Central memory CD8-positive, alpha-beta T cell (primary cell): Measurements from ENCODE around the gene WARS2.

ENCODE experiments used
- ATAC-seq: fragments of 150-1000 bp; cut with Tn5 transposase; replicated peaks from 2 replicates; pipeline ENCODE4 v1.10.0; 2022; ENCODE audit warnings: mild to moderate bottlenecking, moderate FRiP score, moderate number of reproducible peaks; ENCODE audit not compliant: poor library complexity, severe bottlenecking; ENCODE audit errors: extremely low read depth
- DNase-seq, 2 donors: peaks; one replicate each; pipeline ENCODE4 v3.0.0; 2021; ENCODE audit warnings: low spot score in 2 of 2
- H3K27ac Mint-ChIP-seq: one replicate; pipeline ENCODE4 v1.8.0; 2022; ENCODE audit warnings: low read depth, mild to moderate bottlenecking, moderate library complexity, mixed read lengths
- H3K27me3 Mint-ChIP-seq: one replicate; pipeline ENCODE4 v1.8.0; 2022; ENCODE audit warnings: mixed read lengths
- H3K36me3 Mint-ChIP-seq: one replicate; pipeline ENCODE4 v1.8.0; 2022; ENCODE audit warnings: mild to moderate bottlenecking, moderate library complexity, mixed read lengths; ENCODE audit not compliant: insufficient read depth
- H3K4me1 Mint-ChIP-seq: one replicate; pipeline ENCODE4 v1.8.0; 2022; ENCODE audit warnings: mixed read lengths
- H3K4me3 Mint-ChIP-seq: one replicate; pipeline ENCODE4 v1.8.0; 2022; ENCODE audit warnings: mild to moderate bottlenecking, moderate library complexity, mixed read lengths
- H3K9me3 Mint-ChIP-seq: one replicate; pipeline ENCODE4 v1.8.0; 2022; ENCODE audit warnings: mixed read lengths

WARS2 gene

GRCh38 chr1:119007339-119007669 lies 133.1 kb downstream of the WARS2 start:
- Mint-ChIP-seq H3K4me1 (peaks cover 12% of the 10 kb centered on the region), H3K27ac (no peak overlapping the region), H3K9me3 (peaks cover 8% of the 10 kb centered on the region), H3K36me3 (peaks cover 1% of the 10 kb centered on the region), H3K27me3 (peaks cover 82% of the 10 kb centered on the region), H3K4me3 (no peak overlapping the region)
- DNase-seq (no peak), ATAC-seq (no peak)

DNA sequence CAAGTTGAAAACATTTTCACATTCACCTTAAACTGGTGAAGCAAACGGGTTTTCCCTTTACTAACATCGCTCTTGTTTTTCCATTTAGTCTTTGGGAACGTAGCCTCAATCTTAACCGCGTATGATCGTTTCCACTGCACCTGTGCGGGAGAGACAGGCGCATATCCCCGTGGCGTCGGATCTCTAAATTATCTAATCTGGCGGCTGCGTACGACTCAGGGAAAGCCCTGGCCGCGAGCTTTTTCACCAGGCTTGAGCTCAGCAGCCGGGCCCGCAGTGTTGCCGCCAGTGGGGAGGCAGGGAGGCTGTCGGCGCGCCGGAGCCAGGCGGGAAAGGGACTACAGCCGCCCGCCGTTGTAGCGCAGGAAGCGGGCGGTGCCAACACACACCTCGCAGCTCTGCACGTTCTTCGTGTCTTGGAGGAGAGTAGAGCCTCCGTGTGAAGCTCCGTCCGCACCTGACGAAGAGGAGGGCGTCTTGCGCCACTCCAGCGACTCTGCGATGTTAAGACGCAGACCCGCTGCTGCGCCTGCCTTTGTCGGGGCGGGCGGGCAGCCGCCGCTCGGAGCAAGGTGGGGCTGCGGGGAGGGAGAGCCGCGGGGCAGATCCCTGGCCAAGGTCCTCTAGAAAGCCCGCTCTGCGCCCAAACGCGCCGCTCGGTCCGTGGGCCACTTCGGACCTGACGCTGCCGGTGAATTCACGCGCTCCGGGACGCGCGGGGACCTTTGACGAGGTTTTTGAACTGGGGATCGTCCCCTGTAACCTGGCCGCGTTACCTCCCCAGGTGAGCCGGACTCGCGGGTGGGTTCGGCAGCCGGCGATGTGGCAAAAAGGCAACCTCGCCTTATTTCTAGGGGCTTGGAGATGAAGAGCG lies 133.8 kb downstream of the WARS2 start:
- H3K4me3 Mint-ChIP-seq = no peak overlapping the region
- H3K4me1 Mint-ChIP-seq = peaks cover 19% of the 10 kb centered on the region
- H3K27ac Mint-ChIP-seq = no peak overlapping the region
- DNase-seq (no peak), ATAC-seq (no peak)
- peaks cover 1% of the 10 kb centered on the region for H3K36me3 Mint-ChIP-seq
- peaks cover 82% of the 10 kb centered on the region for H3K27me3 Mint-ChIP-seq
- peaks cover 5% of the 10 kb centered on the region for H3K9me3 Mint-ChIP-seq

DNA sequence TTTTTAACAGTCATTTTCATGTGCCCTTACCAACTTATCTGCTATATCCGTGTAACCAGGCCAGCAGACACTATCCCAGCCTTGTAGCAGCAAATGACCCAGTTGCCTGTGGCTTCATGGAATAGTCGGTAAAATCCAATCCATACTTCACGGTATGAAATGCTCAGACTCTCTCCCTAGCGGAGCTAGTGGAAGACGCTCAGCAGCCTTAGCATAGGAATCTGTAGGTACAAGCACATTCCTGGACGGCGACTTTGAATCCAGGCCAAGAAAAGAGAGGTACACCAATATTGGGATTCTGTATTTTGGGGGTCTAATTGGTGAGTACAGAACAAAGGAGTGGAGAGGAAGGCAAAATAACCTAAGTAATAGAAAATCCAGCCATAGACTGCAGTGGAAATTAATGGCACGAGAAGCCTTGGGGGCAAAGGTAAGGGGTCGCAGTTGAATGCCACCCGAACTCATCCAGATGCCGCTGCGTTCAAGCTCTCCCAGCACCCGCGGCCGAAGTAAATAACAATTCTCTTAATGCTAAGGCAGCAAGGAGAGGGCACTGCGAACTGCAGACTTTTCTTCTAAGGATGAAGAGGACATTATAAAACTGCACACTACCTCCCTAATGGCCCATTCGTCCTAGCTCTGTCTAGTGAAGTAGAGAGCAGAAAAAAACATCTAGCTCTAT lies 134.6 kb downstream of the WARS2 start:
- Mint-ChIP-seq H3K4me1 (peaks cover 20% of the 10 kb centered on the region), H3K27me3 (peaks cover 89% of the 10 kb centered on the region), H3K36me3 (peaks cover 1% of the 10 kb centered on the region), H3K27ac (no peak overlapping the region), H3K9me3 (peaks cover 5% of the 10 kb centered on the region), H3K4me3 (no peak overlapping the region)
- DNase-seq (no peak), ATAC-seq (no peak)

DNA sequence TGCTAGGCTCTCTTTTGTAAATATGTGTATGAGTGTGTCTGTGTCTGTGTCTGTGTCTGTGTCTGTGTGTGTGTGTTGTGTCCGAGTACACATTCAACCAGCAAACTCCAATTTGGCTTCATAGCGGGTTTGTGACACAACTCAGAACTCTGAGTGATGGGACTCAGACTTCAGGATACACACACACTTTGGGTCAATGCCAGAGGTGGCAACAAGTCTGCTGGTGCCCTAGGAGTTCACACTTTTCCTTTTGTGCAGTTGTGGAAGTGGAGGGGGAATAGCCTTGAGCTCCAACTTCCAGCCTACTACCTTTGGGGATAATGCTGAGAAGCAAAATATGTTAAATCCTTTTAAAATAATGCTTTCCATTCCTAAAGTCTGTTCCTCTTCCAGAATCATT lies 135.7 kb downstream of the WARS2 start:
- H3K4me1 Mint-ChIP-seq = peaks cover 20% of the 10 kb centered on the region
- no peak overlapping the region for H3K27ac Mint-ChIP-seq
- peaks cover 92% of the 10 kb centered on the region for H3K27me3 Mint-ChIP-seq
- H3K9me3 Mint-ChIP-seq = peaks cover 5% of the 10 kb centered on the region
- DNase-seq (no peak), ATAC-seq (no peak)
- peaks cover 1% of the 10 kb centered on the region for H3K36me3 Mint-ChIP-seq
- H3K4me3 Mint-ChIP-seq = no peak overlapping the region

DNA sequence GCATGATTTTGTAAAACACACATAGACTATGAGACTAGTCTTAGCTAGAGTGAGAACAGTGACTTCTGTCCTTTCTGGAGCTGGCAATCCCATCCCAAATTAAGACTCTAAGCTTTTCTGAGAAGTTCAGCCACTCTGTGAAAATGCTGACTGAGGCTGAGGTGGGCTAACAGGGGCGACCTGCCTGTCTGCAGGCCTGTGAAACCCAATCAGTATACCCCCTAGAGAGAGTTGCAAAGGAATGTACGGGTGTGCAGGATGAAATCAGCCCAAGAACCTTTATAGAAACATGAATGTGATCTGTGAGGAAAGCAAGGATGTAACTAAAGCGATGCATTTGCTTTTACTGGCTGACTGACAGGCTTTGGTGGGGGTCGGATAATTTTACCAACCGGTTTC lies 136.3 kb downstream of the WARS2 start:
- H3K4me3 Mint-ChIP-seq = no peak overlapping the region

DNA sequence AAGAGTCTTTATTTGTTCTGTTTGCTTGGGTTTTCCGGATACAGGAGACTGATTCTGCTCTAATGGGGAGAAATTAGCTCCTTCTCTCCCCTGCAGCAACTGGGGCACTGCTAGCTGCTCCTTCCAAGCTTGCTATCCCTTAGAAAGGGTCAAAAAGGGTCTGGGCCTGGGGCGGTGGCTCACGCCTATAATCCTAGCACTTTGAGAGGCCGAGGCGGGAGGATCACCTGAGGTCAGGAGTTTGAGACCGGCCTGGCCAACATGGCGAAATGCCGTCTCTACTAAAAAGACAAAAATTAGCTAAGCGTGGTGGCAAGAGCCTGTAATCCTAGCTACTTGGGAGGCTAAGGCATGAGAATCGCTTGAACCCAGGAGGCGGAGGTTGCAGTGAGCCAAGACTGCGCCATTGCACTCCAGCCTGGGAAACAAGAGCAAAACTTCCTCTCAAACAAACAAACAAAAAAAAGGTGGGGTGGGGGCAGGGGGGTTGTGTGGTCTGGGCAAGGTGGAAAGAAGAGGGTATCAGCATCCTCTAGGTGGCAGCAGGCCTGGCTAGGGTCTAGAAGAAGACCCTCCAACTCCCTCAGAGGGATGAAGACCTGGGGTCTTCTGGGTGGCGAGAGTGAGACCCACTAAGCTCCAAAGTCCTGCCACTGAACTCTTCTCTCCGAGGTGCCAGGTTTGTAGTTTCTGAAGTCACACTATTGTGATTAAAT lies 136.9 kb downstream of the WARS2 start:
- DNase-seq = no peak
- H3K4me3 Mint-ChIP-seq = no peak overlapping the region
- peaks cover 3% of the 10 kb centered on the region for H3K36me3 Mint-ChIP-seq
- H3K27me3 Mint-ChIP-seq = peaks cover 92% of the 10 kb centered on the region
- peaks cover 12% of the 10 kb centered on the region for H3K4me1 Mint-ChIP-seq
- H3K9me3 Mint-ChIP-seq = peaks cover 5% of the 10 kb centered on the region
- ATAC-seq = no peak
- no peak overlapping the region for H3K27ac Mint-ChIP-seq

More for the DNA sequence above, 136.3 kb downstream of the WARS2 start:
- H3K27me3 Mint-ChIP-seq = peaks cover 92% of the 10 kb centered on the region
- ATAC-seq (no peak), DNase-seq (no peak)
- H3K36me3 Mint-ChIP-seq = peaks cover 3% of the 10 kb centered on the region
- no peak overlapping the region for H3K27ac Mint-ChIP-seq
- peaks cover 18% of the 10 kb centered on the region for H3K4me1 Mint-ChIP-seq
- H3K9me3 Mint-ChIP-seq = peaks cover 5% of the 10 kb centered on the region

- Mint-ChIP-seq H3K9me3 (peaks cover 5% of the 10 kb centered on the region), H3K4me1 (peaks cover 9% of the 10 kb centered on the region), H3K27me3 (peaks cover 97% of the 10 kb centered on the region), H3K4me3 (no peak overlapping the region), H3K27ac (no peak overlapping the region), H3K36me3 (peaks cover 3% of the 10 kb centered on the region)
- DNase-seq (no peak), ATAC-seq (no peak)
Observed at GRCh38 chr1:119002028-119002686, 138.3 kb downstream of the WARS2 start.

- peaks cover 5% of the 10 kb centered on the region for H3K9me3 Mint-ChIP-seq
- no peak overlapping the region for H3K4me3 Mint-ChIP-seq
- H3K27me3 Mint-ChIP-seq = peaks cover 100% of the 10 kb centered on the region
- peaks cover 9% of the 10 kb centered on the region for H3K4me1 Mint-ChIP-seq
- H3K27ac Mint-ChIP-seq = no peak overlapping the region
- ATAC-seq (no peak), DNase-seq (no peak)
- H3K36me3 Mint-ChIP-seq = peaks cover 3% of the 10 kb centered on the region
Observed at GRCh38 chr1:119001181-119002027, 139.0 kb downstream of the WARS2 start.

GRCh38 chr1:119000371-119001180 lies 139.9 kb downstream of the WARS2 start:
- no peak for DNase-seq
- H3K4me3 Mint-ChIP-seq = no peak overlapping the region
- peaks cover 3% of the 10 kb centered on the region for H3K36me3 Mint-ChIP-seq
- H3K9me3 Mint-ChIP-seq = peaks cover 1% of the 10 kb centered on the region
- H3K27me3 Mint-ChIP-seq = peaks cover 97% of the 10 kb centered on the region
- no peak for ATAC-seq
- no peak overlapping the region for H3K27ac Mint-ChIP-seq
- peaks cover 9% of the 10 kb centered on the region for H3K4me1 Mint-ChIP-seq

DNA sequence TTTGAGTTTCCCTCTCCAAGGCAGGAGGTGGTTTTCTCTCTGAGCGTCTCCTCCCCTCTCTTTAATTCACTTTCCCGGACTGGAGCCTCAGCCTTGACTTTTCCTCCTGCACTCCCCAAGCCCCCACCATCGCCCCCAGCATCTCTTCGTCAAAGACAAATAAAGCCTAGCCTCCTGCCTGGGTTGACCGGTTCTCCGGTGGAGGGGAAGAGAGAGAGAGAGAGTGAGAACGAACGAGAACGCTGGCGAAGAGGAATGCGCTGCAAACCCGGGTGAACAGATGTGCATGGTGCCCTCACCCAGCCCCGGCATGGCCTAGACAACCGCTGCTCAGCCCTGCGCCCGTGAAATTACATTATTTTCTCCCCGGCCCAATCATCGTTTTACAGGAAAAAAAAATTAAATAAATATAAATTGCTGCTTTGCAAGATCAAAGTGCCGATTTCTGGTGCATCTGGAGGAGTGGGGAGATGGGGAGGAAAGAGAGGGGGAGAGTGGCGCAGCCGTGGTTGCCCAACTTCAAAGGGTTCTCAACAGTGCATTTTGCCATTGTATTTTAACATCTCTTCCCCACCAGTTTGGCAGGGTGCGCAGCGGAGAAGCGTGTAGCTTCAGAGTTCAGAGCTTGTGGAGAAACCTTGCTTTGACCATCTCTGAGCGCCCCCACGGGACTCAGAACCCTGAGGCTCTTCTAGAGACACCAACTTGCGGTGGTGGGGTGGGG lies 140.9 kb downstream of the WARS2 start:
- H3K4me3 Mint-ChIP-seq = no peak overlapping the region

DNA sequence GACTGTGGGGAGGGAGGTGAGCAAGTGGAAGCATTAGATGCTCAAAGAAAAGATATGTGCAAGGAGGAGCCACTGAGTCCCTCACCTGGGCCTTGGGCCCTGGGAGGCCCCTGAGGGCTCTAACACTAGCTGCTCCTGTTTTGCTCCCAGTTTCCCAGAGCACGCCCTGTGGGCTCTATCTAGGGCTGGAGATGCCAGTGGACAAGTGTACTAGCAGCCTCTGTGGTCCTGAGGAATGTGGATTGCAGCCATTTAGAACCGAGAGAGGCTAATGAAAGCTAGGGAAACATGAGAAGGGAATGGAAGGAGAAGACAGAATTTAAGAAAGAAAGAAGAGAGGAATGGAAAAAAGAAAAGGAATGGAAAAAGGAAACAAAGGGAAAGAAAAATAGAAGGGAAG lies 142.3 kb downstream of the WARS2 start:
- Mint-ChIP-seq H3K4me3 (no peak overlapping the region), H3K4me1 (peaks cover 9% of the 10 kb centered on the region), H3K9me3 (no peaks in the 10 kb centered on the region), H3K27ac (no peak overlapping the region), H3K36me3 (peaks cover 3% of the 10 kb centered on the region), H3K27me3 (peaks cover 97% of the 10 kb centered on the region)
- DNase-seq = no peak
- no peak for ATAC-seq

More for the DNA sequence above, 140.9 kb downstream of the WARS2 start:
- ATAC-seq (no peak), DNase-seq (no peak)
- Mint-ChIP-seq H3K36me3 (peaks cover 3% of the 10 kb centered on the region), H3K4me1 (peaks cover 9% of the 10 kb centered on the region), H3K27me3 (peaks cover 97% of the 10 kb centered on the region), H3K9me3 (no peaks in the 10 kb centered on the region), H3K27ac (no peak overlapping the region)
